NT2/D1 (cell line): Measurements from ENCODE around the gene OTUB1.

Experiments
- SUZ12 ChIP-seq: IDR thresholded peaks from 2 replicates; pipeline ENCODE4 v1.6.1; 2011; ENCODE audit not compliant: insufficient read length, insufficient read depth; ENCODE audit errors: extremely low read depth
- YY1 ChIP-seq: IDR thresholded peaks from 2 replicates; pipeline ENCODE4 v1.6.1; 2011; ENCODE audit not compliant: insufficient read length, insufficient read depth
- ZNF274 ChIP-seq: IDR thresholded peaks from 2 replicates; pipeline ENCODE4 v1.6.1; 2011; ENCODE audit warnings: mild to moderate bottlenecking, low read depth, low read length

DNA sequence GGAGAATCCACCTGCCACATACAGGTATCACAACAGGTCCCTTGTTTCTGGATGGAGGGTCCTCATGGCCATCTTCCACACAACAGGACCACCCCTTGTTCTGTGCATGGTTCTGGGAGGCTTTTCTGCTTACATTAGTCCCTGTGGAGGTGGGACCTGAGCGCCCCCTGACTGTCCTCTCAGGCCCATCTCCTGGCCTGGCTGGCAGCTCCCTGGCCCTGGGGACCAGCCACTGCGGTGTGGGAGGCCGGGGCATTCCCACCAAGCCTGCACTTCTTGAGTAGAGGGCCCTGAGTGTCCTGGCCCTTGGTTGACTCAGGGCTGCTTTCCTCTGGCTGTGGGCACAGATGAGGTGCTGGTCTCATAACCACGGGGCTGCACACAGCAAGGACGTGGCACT is 6.8 kb upstream of the OTUB1 start:
- no peak for TF ChIP-seq ZNF274
- no peak for TF ChIP-seq YY1
- TF ChIP-seq SUZ12: no peak
